ENCODE results near the gene CABP1.

- no peak for TF ChIP-seq CTCF (IDR thresholded peaks at IDR 0.05; ENCODE audit: low read length)
- no peak for TF ChIP-seq EZH2 (optimal IDR thresholded peaks at IDR 0.05; ENCODE audit: low read depth, low read length)
These were observed 65.2 kb downstream of the CABP1 start for GRCh38 chr12:120705618-120706017.

Data from MM.1S (cell line).